Measurements from ENCODE around the gene ZNF143. TPM values are rescaled to one million over a fixed set of nuclear protein-coding genes. Genes with fewer than 3 reads are reported as not detected.

Gene ZNF143
- total RNA-seq, 1 experiment from 2014 or later: 35.8 TPM

DNA sequence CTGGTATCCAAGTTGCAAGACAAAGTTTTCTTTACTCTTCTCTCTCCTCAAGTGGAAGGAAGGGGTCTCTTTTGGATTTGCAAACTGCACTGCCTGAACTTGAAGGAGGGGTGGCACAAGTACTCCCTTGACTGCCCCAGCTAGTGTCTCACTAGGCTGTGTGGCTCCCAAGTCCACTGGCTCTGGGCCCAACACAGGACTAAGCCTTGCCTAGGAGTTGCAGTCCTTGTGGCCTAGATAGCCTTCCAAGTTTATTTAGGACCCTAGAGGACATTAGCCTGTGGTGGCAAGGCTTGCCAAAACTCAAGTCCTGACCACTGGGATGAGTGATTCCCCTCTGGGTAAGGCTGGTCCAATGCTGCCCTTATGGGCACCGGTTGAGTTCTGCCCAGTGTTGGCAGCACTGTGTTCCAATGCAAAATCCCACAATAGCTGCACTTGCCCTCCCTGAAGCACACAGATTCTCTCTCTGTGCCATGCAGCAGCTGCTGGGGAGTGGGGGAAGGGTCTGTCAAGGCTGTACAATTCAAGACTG lies 102.5 kb downstream of the ZNF143 start:
- Mint-ChIP-seq H3K4me3 (no peak overlapping the region), H3K36me3 (peaks cover 21% of the 10 kb centered on the region), H3K27ac (no peak overlapping the region), H3K9me3 (peaks cover 27% of the 10 kb centered on the region), H3K27me3 (ENCODE audit: low read depth) (no peaks in the 10 kb centered on the region), H3K4me1 (peaks cover 23% of the 10 kb centered on the region)
- POLR2A ChIA-PET: interaction anchor here (1.7 kb wide), 1 partner anchor 10 kb away, joined by 8 read pairs; the partner anchor contains the start of gene WEE1
- TF ChIP-seq, protein P1, sequence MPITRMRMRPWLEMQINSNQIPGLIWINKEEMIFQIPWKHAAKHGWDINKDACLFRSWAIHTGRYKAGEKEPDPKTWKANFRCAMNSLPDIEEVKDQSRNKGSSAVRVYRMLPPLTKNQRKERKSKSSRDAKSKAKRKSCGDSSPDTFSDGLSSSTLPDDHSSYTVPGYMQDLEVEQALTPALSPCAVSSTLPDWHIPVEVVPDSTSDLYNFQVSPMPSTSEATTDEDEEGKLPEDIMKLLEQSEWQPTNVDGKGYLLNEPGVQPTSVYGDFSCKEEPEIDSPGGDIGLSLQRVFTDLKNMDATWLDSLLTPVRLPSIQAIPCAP (CRISPR knock-in tag; IDR thresholded peaks at IDR 0.05): no peak
- no peak for TF ChIP-seq ZNF219 (CRISPR knock-in tag; IDR thresholded peaks at IDR 0.05; ENCODE audit: borderline replicate concordance)
- TF ChIP-seq NR3C1 (CRISPR knock-in tag; conservative IDR thresholded peaks at IDR 0.05; ENCODE audit: low read depth): no peak
- no peak for TF ChIP-seq GABPB1 (CRISPR knock-in tag; IDR thresholded peaks at IDR 0.05)
- TF ChIP-seq IRF2 (CRISPR knock-in tag; IDR thresholded peaks at IDR 0.05; ENCODE audit: borderline replicate concordance, low read depth): no peak
- TF ChIP-seq, protein P2, sequence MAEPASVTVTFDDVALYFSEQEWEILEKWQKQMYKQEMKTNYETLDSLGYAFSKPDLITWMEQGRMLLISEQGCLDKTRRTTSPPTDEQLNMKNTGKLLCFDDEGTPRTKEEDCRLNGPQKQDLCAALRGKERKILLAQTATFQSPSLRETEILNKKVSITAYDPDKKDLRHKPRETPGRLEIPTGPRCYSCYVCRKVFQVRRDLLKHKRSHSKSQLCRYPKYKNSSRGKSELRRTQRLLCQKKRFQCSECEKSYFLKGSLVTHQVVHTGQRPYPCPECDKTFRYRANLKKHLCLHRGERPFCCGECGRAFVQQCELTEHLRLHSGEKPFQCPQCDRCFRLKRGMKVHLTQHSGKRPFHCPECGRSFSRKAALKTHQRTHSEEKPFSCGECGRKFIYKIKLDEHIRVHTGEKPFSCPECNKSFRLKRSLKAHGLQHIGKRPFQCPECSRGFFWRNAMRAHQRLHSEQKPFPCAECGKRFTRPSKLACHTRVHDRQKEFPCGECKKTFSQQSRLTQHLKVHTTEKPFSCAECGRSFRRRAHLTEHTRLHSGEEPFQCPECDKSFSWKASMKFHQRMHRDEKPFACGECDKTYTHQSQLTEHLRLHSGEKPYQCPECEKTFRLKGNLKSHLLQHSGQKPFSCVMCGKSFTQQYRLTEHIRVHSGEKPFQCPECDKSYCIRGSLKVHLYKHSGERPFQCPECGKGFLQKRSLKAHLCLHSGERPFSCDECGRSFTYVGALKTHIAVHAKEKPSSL (CRISPR knock-in tag; conservative IDR thresholded peaks at IDR 0.05): no peak
- ATAC-seq: no peak
- DNase-seq (ENCODE audit: low spot score): no peak
- CTCF ChIA-PET: interaction anchor here (1.3 to 5.1 kb wide), 2 partner anchors 29 to 50 kb away, joined by 4 to 28 read pairs; no protein-coding TSS in a partner anchor

- DNase-seq (ENCODE audit: low spot score) (peak; percentile 19), ATAC-seq (peak; percentile 77)
- H3K9me3 Mint-ChIP-seq: peaks cover 15% of the 10 kb centered on the region
- H3K4me1 Mint-ChIP-seq: peaks cover 47% of the 10 kb centered on the region
- peaks cover 14% of the 10 kb centered on the region for H3K36me3 Mint-ChIP-seq
- ChIA-PET CTCF (interaction anchor here (1.7 to 5.1 kb wide), 2 partner anchors 32 to 59 kb away, joined by 6 to 28 read pairs; no protein-coding TSS in a partner anchor), POLR2A (interaction anchor here (0.5 kb wide), 1 partner anchor 203 kb away, joined by 4 read pairs; no protein-coding TSS in a partner anchor)
- TF ChIP-seq GTF2I (CRISPR knock-in tag; conservative IDR thresholded peaks at IDR 0.05) (0 out of 2 replicates have a peak, but pooled peaks have one; percentile 18), EMX1 (CRISPR knock-in tag; IDR thresholded peaks at IDR 0.05) (no peak), FOXP1 (CRISPR knock-in tag; IDR thresholded peaks at IDR 0.05; ENCODE audit: borderline replicate concordance) (no peak), FOXK1 (CRISPR knock-in tag; IDR thresholded peaks at IDR 0.05) (peak; percentile 64; the same call in 1 of the 2 replicates), GABPB1 (CRISPR knock-in tag; IDR thresholded peaks at IDR 0.05) (peak; percentile 56; the same call in 1 of the 2 replicates), NFE2L1 (CRISPR knock-in tag; IDR thresholded peaks at IDR 0.05) (0 out of 2 replicates have a peak, but pooled peaks have one; percentile 19)
- no peaks in the 10 kb centered on the region for H3K27me3 Mint-ChIP-seq (ENCODE audit: low read depth)
- H3K27ac Mint-ChIP-seq: peak overlapping the region; percentile 99
- H3K4me3 Mint-ChIP-seq: no peak overlapping the region
Observed at GRCh38 chr11:9565822-9566560, 105.2 kb downstream of the ZNF143 start.

- CTCF ChIA-PET: interaction anchor here (5.1 kb wide), 1 partner anchor 32 kb away, joined by 28 read pairs; no protein-coding TSS in a partner anchor
- DNase-seq (ENCODE audit: low spot score) (no peak), ATAC-seq (no peak)
- H3K4me1 Mint-ChIP-seq: peaks cover 54% of the 10 kb centered on the region
- no peak overlapping the region for H3K4me3 Mint-ChIP-seq
- peaks cover 8% of the 10 kb centered on the region for H3K36me3 Mint-ChIP-seq
- POLR2A ChIA-PET: interaction anchor here (0.5 kb wide), 1 partner anchor 203 kb away, joined by 4 read pairs; no protein-coding TSS in a partner anchor
- peak overlapping the region; percentile 99 for H3K27ac Mint-ChIP-seq
- H3K9me3 Mint-ChIP-seq: peaks cover 9% of the 10 kb centered on the region
- no peaks in the 10 kb centered on the region for H3K27me3 Mint-ChIP-seq (ENCODE audit: low read depth)
- no peak for TF ChIP-seq CBFB (CRISPR knock-in tag; IDR thresholded peaks at IDR 0.05; ENCODE audit: low read depth)
- TF ChIP-seq, protein P3, sequence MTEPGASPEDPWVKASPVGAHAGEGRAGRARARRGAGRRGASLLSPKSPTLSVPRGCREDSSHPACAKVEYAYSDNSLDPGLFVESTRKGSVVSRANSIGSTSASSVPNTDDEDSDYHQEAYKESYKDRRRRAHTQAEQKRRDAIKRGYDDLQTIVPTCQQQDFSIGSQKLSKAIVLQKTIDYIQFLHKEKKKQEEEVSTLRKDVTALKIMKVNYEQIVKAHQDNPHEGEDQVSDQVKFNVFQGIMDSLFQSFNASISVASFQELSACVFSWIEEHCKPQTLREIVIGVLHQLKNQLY (CRISPR knock-in tag; IDR thresholded peaks at IDR 0.05): no peak
- no peak for TF ChIP-seq CDX4 (CRISPR knock-in tag; IDR thresholded peaks at IDR 0.05; ENCODE audit: borderline replicate concordance)
- no peak for TF ChIP-seq ZSCAN18 (CRISPR knock-in tag; IDR thresholded peaks at IDR 0.05)
- no peak for TF ChIP-seq ZNF121 (CRISPR knock-in tag; IDR thresholded peaks at IDR 0.05)
- no peak for TF ChIP-seq ARID4B (CRISPR knock-in tag; IDR thresholded peaks at IDR 0.05; ENCODE audit: borderline replicate concordance)
Observed at GRCh38 chr11:9566561-9567063, 105.8 kb downstream of the ZNF143 start.

Data from WTC11 (cell line).